B cell (primary cell): Measurements from ENCODE around the gene FMN2. TPM values are rescaled to one million over a fixed set of nuclear protein-coding genes. Genes with fewer than 3 reads are reported as not detected.

Source experiments
- ATAC-seq: fragments of 200-7000 bp; cut with Tn5 transposase; one replicate; pipeline ENCODE4 v1.10.0; 2021; ENCODE audit warnings: low read depth, mild to moderate bottlenecking, moderate number of reproducible peaks, moderate library complexity
- CTCF ChIA-PET: fragments of 350-600 bp; sonication (Branson Sonifier 250); formaldehyde crosslinking; loops from one replicate; lab custom pipeline; 2021; ENCODE audit warnings: antibody characterized with exemption, inconsistent platforms; lab: Charles Lee
- POLR2A ChIA-PET: fragments of 350-600 bp; sonication (Branson Sonifier 250); formaldehyde crosslinking; loops from one replicate; lab custom pipeline; 2021; ENCODE audit warnings: antibody characterized with exemption; lab: Charles Lee
- DNase-seq: peaks from one replicate; pipeline ENCODE4 v3.0.0; 2013
- H2AFZ ChIP-seq: 2 replicates; pipeline ENCODE4 v1.6.1; 2012; ENCODE audit warnings: mild to moderate bottlenecking, low read depth, low read length; ENCODE audit not compliant: insufficient read depth, poor library complexity, severe bottlenecking
- H3K27ac ChIP-seq, 2 donors: 1 replicate in 1 of 2; 2 replicates in 1 of 2; pipeline ENCODE4 v1.5.1; 2012 to 2013; ENCODE audit warnings: low read length in 2 of 2, mild to moderate bottlenecking in 2 of 2, moderate library complexity in 1 of 2
- H3K27me3 ChIP-seq, 4 experiments: fragments of 200-600 bp in 1 of 4; sonication (generic) in 1 of 4; replicated peaks in 1 of 4; 1 replicate in 2 of 4; 2 replicates in 2 of 4; pipeline versions ENCODE4 v1.6.1 to v1.7.0; 2013 to 2016; ENCODE audit warnings: low read length in 3 of 4, mild to moderate bottlenecking in 2 of 4, mixed read lengths in 1 of 4, moderate library complexity in 1 of 4; ENCODE audit not compliant: insufficient read depth in 4 of 4, control insufficient read depth in 3 of 4; ENCODE audit errors: control extremely low read depth in 1 of 4
- H3K36me3 ChIP-seq, 2 experiments: replicated peaks in 1 of 2; 1 replicate in 1 of 2; 2 replicates in 1 of 2; pipeline versions ENCODE4 v1.6.1 to v1.7.1; 2013; ENCODE audit warnings: low read length in 1 of 2; ENCODE audit not compliant: insufficient read depth in 2 of 2, control insufficient read depth in 1 of 2; ENCODE audit errors: control extremely low read depth in 1 of 2, extremely low read depth in 1 of 2
- H3K4me1 ChIP-seq, 2 donors: fragments of 200-600 bp in 1 of 2; sonication (generic) in 1 of 2; 1 replicate in 1 of 2; 2 replicates in 1 of 2; pipeline versions ENCODE4 v1.5.1 to v1.6.1; 2013 to 2017; ENCODE audit warnings: low read length in 2 of 2; ENCODE audit not compliant: control insufficient read depth in 2 of 2, insufficient read depth in 2 of 2
- H3K4me2 ChIP-seq: replicated peaks from 2 replicates; pipeline ENCODE3; 2012; ENCODE audit warnings: mild to moderate bottlenecking, low read depth, low read length; ENCODE audit not compliant: poor library complexity, severe bottlenecking
- H3K4me3 ChIP-seq, 5 experiments: fragments of 200-600 bp in 1 of 5; sonication (generic) in 1 of 5; 1 replicate in 3 of 5; 2 replicates in 2 of 5; pipeline versions ENCODE4 v1.5.1 to v1.7.0; 2011 to 2016; ENCODE audit warnings: low read length in 4 of 5, mild to moderate bottlenecking in 4 of 5, low read depth in 2 of 5, control low read depth in 1 of 5, moderate library complexity in 1 of 5; ENCODE audit not compliant: insufficient read depth in 1 of 5; ENCODE audit errors: control extremely low read depth in 1 of 5, extremely low read depth in 1 of 5
- H3K79me2 ChIP-seq: fragments of 200-600 bp; sonication (generic); one replicate; pipeline ENCODE4 v1.6.0; 2016; ENCODE audit warnings: low read length; ENCODE audit not compliant: control insufficient read depth, insufficient read depth
- H3K9ac ChIP-seq: fragments of 200-600 bp; sonication (generic); 2 replicates; pipeline ENCODE4 v1.6.1; 2017; ENCODE audit warnings: mild to moderate bottlenecking, low read length, moderate library complexity
- H3K9me3 ChIP-seq, 3 donors: one replicate each; pipeline versions ENCODE4 v1.6.1 to v1.7.1; 2013; ENCODE audit warnings: low read length in 2 of 3; ENCODE audit not compliant: control insufficient read depth in 2 of 3, insufficient read depth in 1 of 3; ENCODE audit errors: control extremely low read depth in 1 of 3
- H4K20me1 ChIP-seq: 2 replicates; pipeline ENCODE4 v1.6.0; 2012; ENCODE audit warnings: mild to moderate bottlenecking, low read length; ENCODE audit not compliant: insufficient read depth, control insufficient read depth, poor library complexity, severe bottlenecking
- H3K27ac Mint-ChIP-seq: one replicate; pipeline ENCODE4 v1.8.0; 2021; ENCODE audit warnings: mixed read lengths
- H3K27me3 Mint-ChIP-seq: one replicate; pipeline ENCODE4 v1.8.0; 2021; ENCODE audit warnings: mixed read lengths
- H3K4me1 Mint-ChIP-seq: one replicate; pipeline ENCODE4 v1.8.0; 2021; ENCODE audit warnings: mixed read lengths
- H3K4me3 Mint-ChIP-seq: one replicate; pipeline ENCODE4 v1.8.0; 2021; ENCODE audit warnings: mixed read lengths
- H3K9me3 Mint-ChIP-seq: one replicate; pipeline ENCODE4 v1.8.0; 2022; ENCODE audit warnings: mixed read lengths; ENCODE audit not compliant: insufficient read depth
- EZH2 ChIP-seq: IDR thresholded peaks from 2 replicates; pipeline ENCODE4 v1.6.1; 2012; ENCODE audit warnings: borderline replicate concordance, low read depth, mild to moderate bottlenecking, moderate library complexity, low read length; ENCODE audit not compliant: insufficient read depth, poor library complexity, severe bottlenecking
- WGBS: methylation state at CpG from one replicate; pipeline ENCODE4 v1.1.5; 2013; ENCODE audit warnings: missing lambda C conversion rate; ENCODE audit not compliant: insufficient coverage; 5-methylcytosine and 5-hydroxymethylcytosine counted together
- intact Hi-C: fragments of 100-400 bp; cut with micrococcal nuclease; formaldehyde crosslinking; loops from one replicate; pipeline ENCODE4 v1.10.0; 2022
- polyA plus RNA-seq: library from polyadenylated mRNA; depleted of rRNA; stranded (reverse); fragments of >200 nt; gene quantifications from 2 replicates; pipeline ENCODE4 v1.2.3, GENCODE V29; 2012
- total RNA-seq, 2 donors: library from RNA; stranded (reverse); fragments of 120-200 nt in 1 of 2; gene quantifications; 1 replicate in 1 of 2; 2 replicates in 1 of 2; pipeline versions ENCODE4 v1.2.3 to v1.2.4, GENCODE V29; 2013 to 2022
- TF ChIP-seq, protein P1 (sequence below): fragments of 200-600 bp; IDR thresholded peaks from one replicate; pipeline ENCODE4 v1.8.0; 2022; ENCODE audit warnings: antibody characterized with exemption, mild to moderate bottlenecking

FMN2 gene
- total and polyA plus RNA-seq, 2 donors (not counting 1 experiment from before 2014, with no cell fraction given): not detected

DNA sequence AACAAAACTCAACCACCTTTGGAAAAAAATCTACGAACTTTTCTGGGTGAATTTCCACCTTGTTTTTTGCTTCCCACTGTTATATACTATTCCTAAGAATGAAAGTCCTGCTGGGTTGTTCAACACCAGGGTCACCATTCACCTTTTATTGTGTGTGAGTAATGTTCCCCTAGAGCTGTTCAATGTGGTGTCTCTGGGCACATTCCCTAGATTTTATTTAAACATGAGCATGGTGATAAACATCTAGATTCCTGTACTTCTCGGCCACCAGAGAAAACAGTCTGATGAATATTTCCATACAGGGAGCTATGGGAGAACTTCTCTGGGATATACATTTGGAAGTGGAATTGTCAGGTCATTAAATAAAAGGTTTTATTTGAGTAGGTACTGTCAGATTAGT is 13.0 kb downstream of the FMN2 start:
- no peak overlapping the region for H2AFZ ChIP-seq
- CTCF ChIA-PET: no interaction called here
- no peaks in the 10 kb centered on the region for H3K27me3 ChIP-seq
- no peaks in the 10 kb centered on the region for H4K20me1 ChIP-seq
- H3K9me3 Mint-ChIP-seq: no peaks in the 10 kb centered on the region
- no peaks in the 10 kb centered on the region for H3K4me1 Mint-ChIP-seq
- no peak overlapping the region for H3K4me3 Mint-ChIP-seq
- no peaks in the 10 kb centered on the region for H3K36me3 ChIP-seq
- POLR2A ChIA-PET: no interaction called here
- no peak overlapping the region for H3K9ac ChIP-seq
- H3K79me2 ChIP-seq: no peaks in the 10 kb centered on the region
- intact Hi-C loops: no loop called here
- no peak overlapping the region for H3K4me3 ChIP-seq
- no peak overlapping the region for H3K27ac Mint-ChIP-seq
- no peak for ATAC-seq
- no peak for TF ChIP-seq EZH2
- TF ChIP-seq, protein P1, sequence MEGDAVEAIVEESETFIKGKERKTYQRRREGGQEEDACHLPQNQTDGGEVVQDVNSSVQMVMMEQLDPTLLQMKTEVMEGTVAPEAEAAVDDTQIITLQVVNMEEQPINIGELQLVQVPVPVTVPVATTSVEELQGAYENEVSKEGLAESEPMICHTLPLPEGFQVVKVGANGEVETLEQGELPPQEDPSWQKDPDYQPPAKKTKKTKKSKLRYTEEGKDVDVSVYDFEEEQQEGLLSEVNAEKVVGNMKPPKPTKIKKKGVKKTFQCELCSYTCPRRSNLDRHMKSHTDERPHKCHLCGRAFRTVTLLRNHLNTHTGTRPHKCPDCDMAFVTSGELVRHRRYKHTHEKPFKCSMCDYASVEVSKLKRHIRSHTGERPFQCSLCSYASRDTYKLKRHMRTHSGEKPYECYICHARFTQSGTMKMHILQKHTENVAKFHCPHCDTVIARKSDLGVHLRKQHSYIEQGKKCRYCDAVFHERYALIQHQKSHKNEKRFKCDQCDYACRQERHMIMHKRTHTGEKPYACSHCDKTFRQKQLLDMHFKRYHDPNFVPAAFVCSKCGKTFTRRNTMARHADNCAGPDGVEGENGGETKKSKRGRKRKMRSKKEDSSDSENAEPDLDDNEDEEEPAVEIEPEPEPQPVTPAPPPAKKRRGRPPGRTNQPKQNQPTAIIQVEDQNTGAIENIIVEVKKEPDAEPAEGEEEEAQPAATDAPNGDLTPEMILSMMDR: no peak
- no CpG with 5 or more reads among the region's 2 CpGs for WGBS
- no peaks in the 10 kb centered on the region for H3K27me3 Mint-ChIP-seq
- no peak overlapping the region for H3K4me2 ChIP-seq
- H3K4me1 ChIP-seq: no peaks in the 10 kb centered on the region
- no peak for DNase-seq
- H3K9me3 ChIP-seq: peaks cover 0 to 3% (median 0%) of the 10 kb centered on the region in 3 donors
- no peak overlapping the region for H3K27ac ChIP-seq

DNA sequence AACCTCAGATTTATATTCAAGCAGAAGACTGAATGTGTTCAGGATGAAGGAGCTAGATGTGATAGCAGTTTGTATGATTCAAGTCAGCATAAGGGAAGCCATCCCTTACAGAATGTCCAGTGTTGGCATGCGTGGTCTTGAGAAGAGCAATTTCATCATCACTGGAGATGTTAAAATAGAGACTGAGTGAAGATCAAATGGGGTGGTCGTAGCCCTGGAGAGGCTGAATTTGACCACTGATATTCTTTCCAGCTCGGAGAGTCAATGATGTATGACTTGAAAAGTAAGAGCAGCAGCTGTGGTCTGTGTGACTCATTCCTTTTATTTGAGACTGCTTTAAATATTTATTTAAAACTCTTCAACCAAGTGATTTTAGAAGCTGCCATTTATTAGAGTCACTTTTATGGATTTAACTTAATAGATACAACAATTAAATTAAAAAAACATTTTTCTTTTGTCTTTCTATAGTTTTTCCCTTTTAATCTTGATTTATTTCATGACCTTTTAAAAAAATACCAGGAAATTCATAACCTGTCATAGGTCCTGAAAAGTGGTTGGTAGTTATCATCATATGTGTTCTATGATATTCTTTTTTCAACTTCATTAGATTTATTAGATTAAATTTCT is 15.5 kb downstream of the FMN2 start:
- WGBS: 88% methylated on average over 2 of the region's 3 CpGs
- H2AFZ ChIP-seq: no peak overlapping the region
- H3K9me3 ChIP-seq: no peaks in the 10 kb centered on the region
- H3K4me2 ChIP-seq: no peak overlapping the region
- no peaks in the 10 kb centered on the region for H3K27me3 Mint-ChIP-seq
- ATAC-seq: no peak
- H4K20me1 ChIP-seq: no peaks in the 10 kb centered on the region
- H3K9me3 Mint-ChIP-seq: no peaks in the 10 kb centered on the region
- no peak overlapping the region for H3K4me3 ChIP-seq
- no peak for DNase-seq
- intact Hi-C loops: no loop called here
- ChIA-PET POLR2A (no interaction called here), CTCF (no interaction called here)
- H3K79me2 ChIP-seq: no peaks in the 10 kb centered on the region
- no peak overlapping the region for H3K27ac Mint-ChIP-seq
- H3K27me3 ChIP-seq: no peaks in the 10 kb centered on the region
- H3K27ac ChIP-seq: no peak overlapping the region
- H3K4me1 Mint-ChIP-seq: no peaks in the 10 kb centered on the region
- no peaks in the 10 kb centered on the region for H3K36me3 ChIP-seq
- H3K4me1 ChIP-seq: no peaks in the 10 kb centered on the region
- H3K4me3 Mint-ChIP-seq: no peak overlapping the region
- no peak for TF ChIP-seq EZH2
- TF ChIP-seq, protein P1: no peak
- no peak overlapping the region for H3K9ac ChIP-seq
